ENCODE results near the gene LAMA1.

LAMA1 gene

GRCh38 chr18:6962571-6963451 lies 154.8 kb downstream of the LAMA1 start:
- no peaks in the 10 kb centered on the region for H4K20me1 ChIP-seq (ENCODE audit: insufficient read depth, low read length, poor library complexity, severe bottlenecking)
- no peak for TF ChIP-seq CTCF (conservative IDR thresholded peaks at IDR 0.05; ENCODE audit: low read length)
- TF ChIP-seq EZH2phosphoT487 (IDR thresholded peaks at IDR 0.05; ENCODE audit: borderline replicate concordance), result no peak
- H3K4me3 ChIP-seq (ENCODE audit: low read length, poor library complexity, severe bottlenecking), result no peak overlapping the region
- H3K9me3 ChIP-seq (ENCODE audit: insufficient read depth, low read depth, low read length), result peaks cover 6% of the 10 kb centered on the region; the same call in 1 of the 2 replicates
- no peaks in the 10 kb centered on the region for H3K36me3 ChIP-seq (ENCODE audit: insufficient read depth, low read length)
- no peaks in the 10 kb centered on the region for H3K4me1 ChIP-seq (ENCODE audit: insufficient read depth, low read length, poor library complexity, severe bottlenecking)
- no peaks in the 10 kb centered on the region for H3K79me2 ChIP-seq (ENCODE audit: insufficient read depth, low read length)
- no peaks in the 10 kb centered on the region for H3F3A ChIP-seq (ENCODE audit: low read depth)
- no peak overlapping the region for H3K9ac ChIP-seq (ENCODE audit: low read depth, low read length, poor library complexity, severe bottlenecking)
- H3K4me2 ChIP-seq (ENCODE audit: low read depth, low read length, poor library complexity, severe bottlenecking), result no peak overlapping the region
- H2AFZ ChIP-seq (ENCODE audit: low read length), result no peak overlapping the region
- H3K27me3 ChIP-seq (ENCODE audit: insufficient read depth, low read length, poor library complexity, severe bottlenecking), result no peaks in the 10 kb centered on the region
- H3K9me2 ChIP-seq (replicated peaks; ENCODE audit: low read depth, low read length), result no peaks in the 10 kb centered on the region

GRCh38 chr18:6961331-6961730 lies 156.3 kb downstream of the LAMA1 start:
- Histone ChIP-seq H3K9me3 (ENCODE audit: insufficient read depth, low read depth, low read length) (peaks cover 6% of the 10 kb centered on the region; the same call in 1 of the 2 replicates), H4K20me1 (ENCODE audit: insufficient read depth, low read length, poor library complexity, severe bottlenecking) (no peaks in the 10 kb centered on the region), H3K9ac (ENCODE audit: low read depth, low read length, poor library complexity, severe bottlenecking) (no peak overlapping the region), H3K4me3 (ENCODE audit: low read length, poor library complexity, severe bottlenecking) (no peak overlapping the region), H3K4me2 (ENCODE audit: low read depth, low read length, poor library complexity, severe bottlenecking) (no peak overlapping the region), H3K9me2 (replicated peaks; ENCODE audit: low read depth, low read length) (no peaks in the 10 kb centered on the region), H3K36me3 (ENCODE audit: insufficient read depth, low read length) (no peaks in the 10 kb centered on the region), H3K27me3 (ENCODE audit: insufficient read depth, low read length, poor library complexity, severe bottlenecking) (no peaks in the 10 kb centered on the region), H3F3A (ENCODE audit: low read depth) (no peaks in the 10 kb centered on the region), H3K4me1 (ENCODE audit: insufficient read depth, low read length, poor library complexity, severe bottlenecking) (no peaks in the 10 kb centered on the region), H2AFZ (ENCODE audit: low read length) (no peak overlapping the region), H3K79me2 (ENCODE audit: insufficient read depth, low read length) (no peaks in the 10 kb centered on the region)
- no peak for TF ChIP-seq EZH2phosphoT487 (IDR thresholded peaks at IDR 0.05; ENCODE audit: borderline replicate concordance)
- TF ChIP-seq CTCF (conservative IDR thresholded peaks at IDR 0.05; ENCODE audit: low read length), result no peak

- no peak overlapping the region for H3K9ac ChIP-seq (ENCODE audit: low read depth, low read length, poor library complexity, severe bottlenecking)
- no peaks in the 10 kb centered on the region for H3F3A ChIP-seq (ENCODE audit: low read depth)
- no peaks in the 10 kb centered on the region for H3K27me3 ChIP-seq (ENCODE audit: insufficient read depth, low read length, poor library complexity, severe bottlenecking)
- H3K9me3 ChIP-seq (ENCODE audit: insufficient read depth, low read depth, low read length), result peaks cover 6% of the 10 kb centered on the region; the same call in 1 of the 2 replicates
- H3K9me2 ChIP-seq (replicated peaks; ENCODE audit: low read depth, low read length), result no peaks in the 10 kb centered on the region
- H3K4me3 ChIP-seq (ENCODE audit: low read length, poor library complexity, severe bottlenecking), result no peak overlapping the region
- no peaks in the 10 kb centered on the region for H3K36me3 ChIP-seq (ENCODE audit: insufficient read depth, low read length)
- H4K20me1 ChIP-seq (ENCODE audit: insufficient read depth, low read length, poor library complexity, severe bottlenecking), result no peaks in the 10 kb centered on the region
- no peaks in the 10 kb centered on the region for H3K79me2 ChIP-seq (ENCODE audit: insufficient read depth, low read length)
- no peak for TF ChIP-seq EZH2phosphoT487 (IDR thresholded peaks at IDR 0.05; ENCODE audit: borderline replicate concordance)
- TF ChIP-seq CTCF (conservative IDR thresholded peaks at IDR 0.05; ENCODE audit: low read length), result no peak
- no peak overlapping the region for H3K4me2 ChIP-seq (ENCODE audit: low read depth, low read length, poor library complexity, severe bottlenecking)
- no peaks in the 10 kb centered on the region for H3K4me1 ChIP-seq (ENCODE audit: insufficient read depth, low read length, poor library complexity, severe bottlenecking)
- H2AFZ ChIP-seq (ENCODE audit: low read length), result no peak overlapping the region
These were observed 156.9 kb downstream of the LAMA1 start for GRCh38 chr18:6960656-6961055.

All from Loucy (cell line).